Measurements from ENCODE around the gene CDC42EP5. TPM values are rescaled to one million over a fixed set of nuclear protein-coding genes. Genes with fewer than 3 reads are reported as not detected.
"Not testable (repeated sequence)": the region's sequence is repeated elsewhere in the genome, so short reads cannot be mapped to it uniquely, and the experiment has no call there.

CDC42EP5 gene
- total RNA-seq, 2 donors from 2014 or later: 0.30 TPM; not detected in 1

DNA sequence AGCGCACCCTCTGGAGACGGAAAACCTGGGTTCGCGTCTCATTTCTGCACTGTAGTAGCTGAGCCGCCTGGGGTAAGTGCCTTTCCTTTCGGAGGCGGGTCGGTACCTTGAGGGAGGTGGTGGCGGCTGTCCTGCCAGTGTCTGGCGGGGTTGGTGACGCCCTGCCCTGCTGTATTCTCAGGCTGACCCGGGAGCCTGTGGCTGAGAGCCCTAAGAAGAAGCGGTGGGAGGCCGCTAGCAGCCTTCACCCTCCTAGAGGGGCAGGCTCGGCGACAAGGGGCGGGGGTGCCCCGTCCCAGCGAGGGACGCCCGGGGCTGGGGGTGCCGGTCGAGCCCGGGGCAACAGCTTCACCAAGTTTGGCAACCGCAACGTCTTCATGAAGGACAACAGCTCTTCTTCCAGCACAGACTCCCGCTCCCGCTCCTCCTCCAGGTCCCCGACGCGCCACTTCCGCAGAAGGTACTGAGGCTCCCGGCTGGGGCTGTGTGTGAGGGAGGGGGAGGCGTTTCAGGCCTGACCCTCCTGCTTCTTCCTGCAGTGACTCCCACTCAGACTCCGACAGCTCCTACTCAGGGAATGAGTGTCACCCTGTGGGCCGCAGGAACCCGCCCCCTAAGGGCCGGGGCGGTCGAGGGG lies 17.2 kb downstream of the CDC42EP5 start:
- no peak for ATAC-seq (replicated peaks in 1 of 2)
- Mint-ChIP-seq H3K4me3 (no peak overlapping the region), H3K36me3 (ENCODE audit: insufficient read depth in 2 of 2) (peaks cover 13 to 26% of the 10 kb centered on the region in 2 donors), H3K27me3 (ENCODE audit: low read depth) (no peaks in the 10 kb centered on the region), H3K27ac (no peak overlapping the region), H3K9me3 (no peaks in the 10 kb centered on the region), H3K4me1 (ENCODE audit: low read depth) (peaks cover 18% of the 10 kb centered on the region)
- no peak for DNase-seq

DNA sequence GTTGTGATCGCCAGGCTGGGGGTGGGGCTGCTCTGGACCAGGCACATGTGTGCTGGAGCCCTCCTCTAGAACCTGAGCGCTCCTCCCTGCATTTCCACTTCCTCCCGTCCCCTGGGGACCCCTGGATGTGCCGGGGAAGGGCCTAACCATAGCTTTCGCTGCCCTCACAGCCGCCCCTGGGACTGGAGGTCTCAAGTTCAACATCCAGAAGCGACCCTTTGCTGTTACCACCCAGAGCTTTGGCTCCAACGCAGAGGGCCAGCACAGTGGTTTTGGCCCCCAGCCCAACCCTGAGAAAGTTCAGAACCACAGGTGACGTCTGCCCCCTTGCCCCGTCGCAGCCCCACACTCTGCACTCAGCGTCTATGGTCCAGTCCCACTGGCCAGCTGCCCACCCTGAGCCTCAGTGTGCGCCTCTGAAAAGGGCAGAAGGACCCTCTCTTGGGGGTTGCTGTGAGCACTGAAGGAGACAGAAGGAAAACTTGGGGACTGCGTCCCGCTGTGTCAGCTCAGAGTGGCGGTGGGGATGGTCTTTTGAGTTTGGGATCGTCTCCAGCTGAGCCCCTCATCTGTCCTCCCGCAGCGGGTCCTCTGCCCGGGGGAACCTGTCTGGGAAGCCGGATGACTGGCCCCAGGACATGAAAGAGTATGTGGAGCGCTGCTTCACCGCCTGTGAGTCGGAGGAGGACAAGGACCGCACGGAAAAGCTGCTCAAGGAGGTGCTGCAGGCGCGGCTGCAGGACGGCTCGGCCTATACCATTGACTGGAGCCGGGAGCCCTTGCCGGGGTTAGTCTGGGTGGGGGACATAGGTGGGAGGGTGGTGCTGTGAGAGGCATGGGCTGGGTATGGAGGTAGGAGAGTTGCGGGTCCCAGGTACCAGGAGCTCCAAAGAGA lies 18.1 kb downstream of the CDC42EP5 start:
- Mint-ChIP-seq H3K36me3 (ENCODE audit: insufficient read depth in 2 of 2) (peaks cover 15 to 32% of the 10 kb centered on the region in 2 donors), H3K27ac (no peak overlapping the region), H3K4me3 (no peak overlapping the region), H3K9me3 (no peaks in the 10 kb centered on the region), H3K4me1 (ENCODE audit: low read depth) (peaks cover 26% of the 10 kb centered on the region), H3K27me3 (ENCODE audit: low read depth) (no peaks in the 10 kb centered on the region)
- DNase-seq: no peak
- no peak for ATAC-seq (replicated peaks in 1 of 2)

DNA sequence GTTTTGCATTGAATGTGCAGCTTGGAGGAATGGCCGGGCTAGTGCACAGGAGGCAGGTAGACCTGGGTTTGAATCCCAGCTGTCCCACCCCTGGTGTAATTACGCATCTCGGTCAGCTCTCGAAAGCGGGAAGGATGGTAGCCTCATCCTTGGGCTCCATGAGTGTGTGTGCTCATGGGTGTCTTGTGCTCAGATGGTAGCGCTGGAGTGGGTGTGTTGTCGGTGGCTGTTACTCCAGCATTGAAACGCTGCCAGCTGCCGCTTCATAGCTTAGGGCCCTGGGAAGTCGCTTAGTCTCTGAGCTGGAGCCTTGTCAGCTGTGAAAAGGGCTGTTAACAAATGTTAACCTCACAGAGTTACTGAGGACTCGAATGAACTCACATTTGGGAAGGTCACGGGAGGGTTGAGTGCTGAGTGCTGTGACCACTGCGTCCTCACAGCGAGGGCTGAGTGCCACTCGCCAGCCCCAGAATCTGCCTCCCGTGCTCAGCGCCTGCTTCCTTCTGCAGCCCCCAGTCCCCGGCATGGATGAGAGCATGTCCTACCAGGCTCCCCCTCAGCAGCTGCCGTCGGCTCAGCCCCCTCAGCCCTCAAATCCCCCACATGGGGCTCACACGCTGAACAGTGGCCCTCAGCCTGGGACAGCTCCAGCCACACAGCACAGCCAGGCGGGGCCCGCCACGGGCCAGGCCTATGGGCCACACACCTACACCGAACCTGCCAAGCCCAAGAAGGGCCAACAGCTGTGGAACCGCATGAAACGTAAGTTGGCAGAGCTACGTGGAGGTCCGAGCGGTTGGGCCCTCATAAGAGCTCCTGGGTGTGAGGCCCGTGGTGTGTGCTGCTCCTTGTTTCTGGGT lies 18.9 kb downstream of the CDC42EP5 start:
- H3K4me1 Mint-ChIP-seq (ENCODE audit: low read depth): peaks cover 20% of the 10 kb centered on the region
- no peak overlapping the region for H3K4me3 Mint-ChIP-seq
- H3K27ac Mint-ChIP-seq: no peak overlapping the region
- ATAC-seq (replicated peaks in 1 of 2) (no peak), DNase-seq (no peak)
- no peaks in the 10 kb centered on the region for H3K9me3 Mint-ChIP-seq
- no peaks in the 10 kb centered on the region for H3K27me3 Mint-ChIP-seq (ENCODE audit: low read depth)
- peaks cover 19 to 37% of the 10 kb centered on the region in 2 donors for H3K36me3 Mint-ChIP-seq (ENCODE audit: insufficient read depth in 2 of 2)

DNA sequence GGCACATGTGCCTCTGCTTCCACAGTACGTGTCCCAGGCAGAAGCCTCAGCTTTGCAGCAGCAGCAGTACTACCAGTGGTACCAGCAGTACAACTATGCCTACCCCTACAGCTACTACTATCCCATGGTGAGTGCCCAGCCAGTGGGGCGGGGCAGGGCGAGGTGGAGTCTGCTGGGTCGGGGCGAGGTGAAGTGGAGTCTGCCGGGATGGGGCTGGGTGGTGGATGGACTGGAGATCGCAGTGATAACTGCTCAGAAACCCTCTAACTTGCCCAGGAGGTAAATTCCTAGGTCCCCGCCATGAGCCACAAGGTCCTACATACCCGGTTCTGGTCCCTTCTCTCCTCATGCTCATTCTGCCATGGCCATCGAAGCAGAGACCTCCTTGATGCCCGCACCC lies 20.5 kb downstream of the CDC42EP5 start:
- no peaks in the 10 kb centered on the region for H3K27me3 Mint-ChIP-seq (ENCODE audit: low read depth)
- H3K9me3 Mint-ChIP-seq: no peaks in the 10 kb centered on the region
- H3K27ac Mint-ChIP-seq: no peak overlapping the region

DNA sequence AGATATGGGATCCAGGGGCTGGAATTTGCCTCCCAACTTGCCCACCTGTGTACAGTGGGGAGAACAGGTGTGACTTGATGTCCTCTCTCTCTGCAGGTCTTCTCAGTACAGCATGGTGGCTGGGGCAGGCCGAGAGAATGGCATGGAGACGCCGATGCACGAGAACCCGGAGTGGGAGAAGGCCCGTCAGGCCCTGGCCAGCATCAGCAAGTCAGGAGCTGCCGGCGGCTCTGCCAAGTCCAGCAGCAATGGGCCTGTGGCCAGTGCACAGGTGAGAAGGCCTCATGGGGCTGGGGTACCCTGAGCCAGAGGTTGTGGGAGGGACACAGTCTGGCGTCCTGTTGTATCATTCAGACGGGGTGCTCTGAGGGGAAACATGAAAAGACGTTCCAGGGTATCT lies 21.1 kb downstream of the CDC42EP5 start:
- Mint-ChIP-seq H3K36me3 (ENCODE audit: insufficient read depth in 2 of 2) (peaks cover 22 to 25% of the 10 kb centered on the region in 2 donors), H3K4me3 (peak overlapping the region in 1 of 2 donors; percentile 91), H3K4me1 (ENCODE audit: low read depth) (peaks cover 29% of the 10 kb centered on the region), H3K27me3 (ENCODE audit: low read depth) (no peaks in the 10 kb centered on the region), H3K9me3 (no peaks in the 10 kb centered on the region), H3K27ac (peak overlapping the region; percentile 74)
- DNase-seq (no peak), ATAC-seq (replicated peaks in 1 of 2) (no peak)

More for the DNA sequence above, 20.5 kb downstream of the CDC42EP5 start:
- no peak overlapping the region for H3K4me3 Mint-ChIP-seq
- H3K36me3 Mint-ChIP-seq (ENCODE audit: insufficient read depth in 2 of 2): peaks cover 22 to 25% of the 10 kb centered on the region in 2 donors
- H3K4me1 Mint-ChIP-seq (ENCODE audit: low read depth): peaks cover 25% of the 10 kb centered on the region
- ATAC-seq (replicated peaks in 1 of 2) (no peak), DNase-seq (no peak)

DNA sequence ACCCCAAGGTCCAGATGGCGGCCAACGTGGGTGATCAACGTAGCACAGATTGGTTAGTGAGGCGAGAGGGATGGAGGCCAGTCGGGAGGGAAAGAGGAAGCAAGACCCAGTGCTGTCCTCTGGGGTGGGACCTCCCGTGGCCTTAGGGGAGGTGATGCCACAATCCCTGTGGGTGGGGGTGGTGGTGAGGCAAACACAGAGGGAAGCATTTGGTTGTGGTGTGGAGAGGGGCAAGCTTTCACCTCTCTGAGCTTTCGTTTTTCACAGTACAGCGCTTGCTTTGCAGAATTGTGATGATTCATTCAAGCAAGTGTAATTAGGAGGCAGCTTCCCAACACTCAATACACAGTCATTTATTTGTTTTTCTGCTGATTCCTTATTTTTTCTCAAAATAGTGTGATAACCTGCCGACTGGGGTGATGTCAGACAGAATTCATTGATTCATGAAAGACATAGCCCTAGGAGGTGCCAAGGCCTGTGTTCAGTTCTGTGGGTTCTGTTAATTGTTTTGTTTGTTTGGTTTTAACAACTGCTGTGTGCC lies 21.7 kb downstream of the CDC42EP5 start:
- Mint-ChIP-seq H3K36me3 (ENCODE audit: insufficient read depth in 2 of 2) (peaks cover 22 to 25% of the 10 kb centered on the region in 2 donors), H3K9me3 (no peaks in the 10 kb centered on the region), H3K27ac (peak overlapping the region; percentile 99), H3K27me3 (ENCODE audit: low read depth) (no peaks in the 10 kb centered on the region), H3K4me1 (ENCODE audit: low read depth) (peaks cover 31% of the 10 kb centered on the region), H3K4me3 (peak overlapping the region; percentile 91 to 99)
- ATAC-seq (replicated peaks in 1 of 2) (no peak), DNase-seq (no peak)

DNA sequence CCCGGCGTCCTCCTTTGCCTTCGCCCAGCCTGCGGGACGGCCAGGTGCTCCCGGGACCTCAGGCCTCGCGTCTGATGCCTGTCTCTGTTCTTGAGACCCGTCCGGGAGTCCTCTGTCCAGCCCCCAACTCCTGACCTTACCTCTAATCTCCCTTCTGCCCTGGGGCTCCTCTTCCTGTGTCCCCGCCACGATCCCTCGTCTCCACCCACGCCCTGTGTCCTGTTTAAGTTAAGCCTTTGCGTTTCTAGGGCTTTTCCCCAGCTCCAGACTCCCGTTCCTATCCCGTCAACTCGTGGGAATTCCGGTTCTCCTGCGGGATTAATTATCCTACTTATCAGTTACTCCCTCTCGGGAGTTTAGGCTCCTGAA lies 23.4 kb downstream of the CDC42EP5 start:
- Mint-ChIP-seq H3K27ac (peak overlapping the region; percentile 99), H3K9me3 (no peaks in the 10 kb centered on the region), H3K27me3 (ENCODE audit: low read depth) (no peaks in the 10 kb centered on the region), H3K36me3 (ENCODE audit: insufficient read depth in 2 of 2) (peaks cover 22 to 24% of the 10 kb centered on the region in 2 donors), H3K4me1 (ENCODE audit: low read depth) (peaks cover 31% of the 10 kb centered on the region), H3K4me3 (peak overlapping the region; percentile 91 to 99)
- ATAC-seq (replicated peaks in 1 of 2) (peak in 1 of 2 donors; percentile 1), DNase-seq (no peak)

DNA sequence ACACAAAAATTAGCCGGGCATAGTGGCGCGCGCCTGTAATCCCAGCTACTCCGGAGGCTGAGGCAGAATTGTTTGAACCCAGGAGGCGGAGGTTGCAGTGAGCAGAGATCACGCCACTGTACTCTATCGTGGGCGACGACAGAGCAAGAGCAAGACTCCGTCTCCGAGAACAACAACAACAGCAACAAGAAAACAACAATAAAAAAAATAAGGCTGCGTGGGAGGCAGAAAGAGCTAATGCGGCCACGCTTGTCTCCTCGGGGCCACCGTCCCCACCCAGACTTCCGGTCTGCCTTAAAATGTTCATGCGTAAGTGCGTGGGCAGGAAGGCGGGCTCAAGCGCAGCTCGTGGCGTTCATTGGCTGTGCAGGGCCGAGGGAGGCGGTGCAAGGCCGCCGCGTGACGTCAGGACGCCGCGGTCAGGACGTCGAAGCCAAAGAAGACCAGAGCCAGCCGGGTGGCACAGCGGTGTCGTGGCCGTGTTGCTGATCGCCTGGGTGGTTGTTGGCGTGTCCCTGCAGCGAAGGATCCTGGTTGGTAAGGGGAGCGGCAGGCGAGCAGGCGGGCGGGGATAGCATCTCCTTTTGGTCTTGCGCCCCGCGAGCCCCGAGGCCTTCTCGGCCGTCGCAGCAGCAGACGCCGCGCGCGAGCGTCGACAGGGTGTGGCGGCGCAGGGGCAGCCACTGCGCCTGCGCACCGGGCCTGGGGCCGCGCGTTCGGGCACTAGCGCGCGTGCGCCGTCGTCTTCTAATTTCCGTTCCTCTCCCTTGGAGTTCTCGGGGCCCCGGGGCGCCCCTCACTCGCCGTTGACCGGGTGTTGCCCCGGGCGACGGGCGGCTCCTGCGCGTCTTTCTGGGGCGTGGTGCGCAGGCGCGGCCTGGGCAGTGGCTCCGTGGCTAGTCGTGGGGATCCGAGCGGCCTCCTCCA lies 24.1 kb downstream of the CDC42EP5 start, which contains the start of gene LENG8:
TSS of gene LENG8 (plus strand) at position 426 of the 927 bp plus-strand sequence. CDS start 2,146 bp downstream, outside the sequence.
- H3K36me3 Mint-ChIP-seq (ENCODE audit: insufficient read depth in 2 of 2): peaks cover 23 to 24% of the 10 kb centered on the region in 2 donors
- H3K4me1 Mint-ChIP-seq (ENCODE audit: low read depth): peaks cover 31% of the 10 kb centered on the region
- H3K27ac Mint-ChIP-seq: peak within 1 kb of the TSS; percentile 99
- peak; percentile 97 to 98 for DNase-seq
- ATAC-seq (replicated peaks in 1 of 2): peak; percentile 93
- no peaks in the 10 kb centered on the region for H3K9me3 Mint-ChIP-seq
- H3K27me3 Mint-ChIP-seq (ENCODE audit: low read depth): no peaks in the 10 kb centered on the region
- peak within 1 kb of the TSS; percentile 91 to 99 for H3K4me3 Mint-ChIP-seq

DNA sequence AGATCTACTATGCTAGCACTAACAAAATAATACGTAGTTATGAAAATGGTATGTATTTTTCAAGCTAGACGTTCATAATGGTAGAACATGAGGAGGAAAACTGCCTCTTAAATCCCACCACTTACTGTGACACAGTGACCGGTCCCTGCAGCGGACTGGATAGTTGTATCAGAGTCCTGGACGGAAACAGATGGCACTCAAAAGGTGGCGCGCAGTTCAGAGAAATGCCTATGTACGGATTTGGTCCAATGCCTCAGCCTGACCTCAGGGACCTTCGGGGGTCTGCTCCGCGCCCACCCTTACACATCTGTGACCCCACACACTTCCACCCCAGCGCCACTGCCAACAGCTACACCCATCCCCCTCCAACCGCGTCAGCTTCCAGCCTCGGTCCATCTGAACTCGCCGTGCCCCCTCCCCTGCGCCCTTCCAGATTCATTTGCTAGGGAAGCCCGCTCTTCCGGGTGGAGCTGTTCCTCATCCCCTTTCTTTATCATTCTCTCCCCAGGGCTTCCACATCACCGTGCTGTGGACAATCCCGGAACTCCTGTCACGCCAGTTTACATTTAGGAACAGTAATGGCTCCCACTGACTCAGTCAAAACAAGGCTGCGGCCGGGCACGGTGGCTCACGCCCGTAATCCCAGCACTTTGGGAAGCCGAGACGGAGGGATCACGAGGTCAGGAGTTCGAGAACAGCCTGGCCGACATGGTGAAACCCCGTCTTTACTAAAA lies 24.9 kb downstream of the CDC42EP5 start:
- peaks cover 24% of the 10 kb centered on the region in 2 donors for H3K36me3 Mint-ChIP-seq (ENCODE audit: insufficient read depth in 2 of 2)

DNA sequence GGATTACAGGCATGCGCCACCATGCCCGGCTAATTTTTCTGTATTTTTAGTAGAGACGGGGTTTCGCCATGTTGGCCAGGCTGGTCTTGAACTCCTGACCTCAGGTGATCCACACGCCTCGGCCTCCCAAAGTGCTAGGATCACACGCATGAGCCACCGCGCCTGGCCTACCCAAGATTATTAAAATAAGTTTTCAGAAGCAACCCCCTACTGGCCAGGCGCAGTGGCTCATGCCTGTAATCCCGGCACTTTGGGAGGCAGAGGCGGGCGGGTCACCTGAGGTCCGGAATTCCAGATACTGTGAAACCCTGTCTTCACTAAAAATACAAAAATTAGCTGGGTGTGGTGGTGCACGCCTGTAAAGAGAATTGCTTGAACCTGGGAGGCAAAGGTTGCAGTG lies 26.7 kb downstream of the CDC42EP5 start:
- H3K9me3 Mint-ChIP-seq; DNase-seq; H3K27me3 Mint-ChIP-seq (ENCODE audit: low read depth); ATAC-seq (replicated peaks in 1 of 2); H3K4me3 Mint-ChIP-seq; H3K27ac Mint-ChIP-seq: not testable (repeated sequence)
- Mint-ChIP-seq H3K36me3 (ENCODE audit: insufficient read depth in 2 of 2) (peaks cover 23 to 25% of the 10 kb centered on the region in 2 donors), H3K4me1 (ENCODE audit: low read depth) (peaks cover 31% of the 10 kb centered on the region)

More for the DNA sequence above, 24.9 kb downstream of the CDC42EP5 start:
- peak overlapping the region; percentile 91 to 99 for H3K4me3 Mint-ChIP-seq
- DNase-seq: peak in 1 of 2 donors; percentile 51
- no peaks in the 10 kb centered on the region for H3K9me3 Mint-ChIP-seq
- ATAC-seq (replicated peaks in 1 of 2): peak; percentile 14 to 39
- H3K4me1 Mint-ChIP-seq (ENCODE audit: low read depth): peaks cover 31% of the 10 kb centered on the region
- H3K27me3 Mint-ChIP-seq (ENCODE audit: low read depth): no peaks in the 10 kb centered on the region
- H3K27ac Mint-ChIP-seq: peak overlapping the region; percentile 97

DNA sequence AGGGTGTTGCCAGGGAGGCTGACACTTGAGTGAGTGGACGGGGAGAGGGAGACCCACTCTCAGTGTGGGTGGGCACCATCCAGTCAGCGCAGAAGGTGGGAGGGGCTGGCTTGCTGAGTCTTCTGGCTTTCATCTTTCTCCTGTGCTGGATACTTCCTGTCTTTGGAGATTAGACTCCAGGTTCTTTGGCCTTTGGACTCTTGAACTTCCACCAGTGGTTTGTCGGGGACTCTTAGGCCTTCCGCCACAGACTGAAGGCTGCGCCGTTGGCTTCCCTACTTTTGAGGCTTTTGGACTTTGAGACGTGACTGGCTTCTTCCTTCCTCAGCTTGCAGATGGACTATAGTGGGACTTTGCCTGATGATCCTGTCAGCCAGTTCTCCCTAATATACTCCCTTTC lies 28.4 kb downstream of the CDC42EP5 start:
- Mint-ChIP-seq H3K27ac (no peak overlapping the region), H3K36me3 (ENCODE audit: insufficient read depth in 2 of 2) (peaks cover 14 to 15% of the 10 kb centered on the region in 2 donors), H3K4me1 (ENCODE audit: low read depth) (peaks cover 22% of the 10 kb centered on the region), H3K4me3 (no peak overlapping the region), H3K9me3 (no peaks in the 10 kb centered on the region), H3K27me3 (ENCODE audit: low read depth) (no peaks in the 10 kb centered on the region)
- no peak for DNase-seq
- ATAC-seq (replicated peaks in 1 of 2): no peak
